GM12891 (cell line): ENCODE data around the gene PDGFRB.

ENCODE experiments used
- POLR2A ChIP-seq: IDR thresholded peaks from 2 replicates; pipeline ENCODE4 v1.6.1; 2011; ENCODE audit warnings: low read depth, low read length, control low read depth
- POLR2AphosphoS5 ChIP-seq: IDR thresholded peaks from 2 replicates; pipeline ENCODE4 v1.6.1; 2011; ENCODE audit warnings: low read depth, low read length, control low read depth
- TAF1 ChIP-seq: IDR thresholded peaks from 2 replicates; pipeline ENCODE4 v1.6.1; 2011; ENCODE audit warnings: low read depth, low read length, control low read depth

DNA sequence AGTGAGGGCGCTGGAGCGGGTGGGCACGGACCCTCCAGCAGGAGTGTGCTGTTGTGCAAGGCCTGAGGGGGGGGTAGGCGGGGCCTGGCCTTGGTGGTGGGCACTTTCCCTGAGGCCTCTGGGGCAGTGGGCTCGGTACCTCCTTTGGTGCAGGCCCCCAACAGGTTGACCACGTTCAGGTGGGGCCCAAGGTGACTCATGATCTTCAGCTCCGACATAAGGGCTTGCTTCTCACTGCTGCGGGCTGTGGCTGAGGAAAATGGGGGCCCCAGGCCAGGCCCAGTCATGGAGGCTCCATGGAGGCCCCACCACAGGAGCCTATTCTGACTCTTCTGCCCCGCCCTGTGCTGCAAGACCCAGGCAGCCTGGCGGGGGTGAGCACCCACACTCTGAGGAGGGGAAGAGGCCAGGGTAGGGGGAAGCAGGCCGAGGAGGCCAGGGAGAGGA is 31.5 kb downstream of the PDGFRB start:
- TF ChIP-seq POLR2AphosphoS5 (no peak), POLR2A (no peak), TAF1 (no peak)
